Measurements from ENCODE around the gene FERD3L. TPM values are rescaled to one million over a fixed set of nuclear protein-coding genes. Genes with fewer than 3 reads are reported as not detected.

FERD3L gene
- total and polyA plus RNA-seq, 2 of the 8 experiments (the other 6 are each of a cell fraction or from before 2014, with no cell fraction given), result not detected

GRCh38 chr7:19109000-19109946 is 35.9 kb downstream of the FERD3L start (continued):
- peak; percentile 35; the same call in 1 of the 2 replicates for TF ChIP-seq SUZ12 (IDR thresholded peaks at IDR 0.05; ENCODE audit: low read length)

All from H1 (cell line).